HL-60 (cell line): ENCODE data around the gene IQGAP3.

Source experiments
- CTCF ChIP-seq: IDR thresholded peaks from one replicate; pipeline ENCODE4 v1.5.1; 2011; ENCODE audit warnings: low read length, control low read depth, inconsistent platforms; ENCODE audit not compliant: insufficient read depth
- TF ChIP-seq, protein P1 (sequence below): IDR thresholded peaks from 2 replicates; pipeline ENCODE4 v1.6.1; 2012; ENCODE audit warnings: low read depth; ENCODE audit not compliant: insufficient replicate concordance

DNA sequence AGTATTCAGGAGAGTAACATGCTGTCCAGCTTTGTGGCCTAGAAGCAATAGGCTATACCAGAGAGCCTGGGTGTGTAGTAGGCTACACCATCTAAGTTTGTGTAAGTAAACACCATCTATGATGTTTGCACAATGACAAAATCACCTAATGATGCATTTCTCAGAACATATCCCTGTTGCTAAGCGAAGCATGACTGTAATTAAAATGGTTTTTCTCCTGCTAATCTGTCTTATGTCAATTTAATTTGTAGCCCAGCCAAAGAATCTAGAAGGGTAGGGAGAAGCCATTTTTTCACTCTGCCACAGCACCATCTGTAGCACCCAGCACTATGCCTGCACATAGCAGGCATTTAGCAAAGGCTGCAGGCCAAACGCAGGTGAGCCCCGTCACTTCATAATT, 5.2 kb upstream of the IQGAP3 start:
- TF ChIP-seq, protein P1, sequence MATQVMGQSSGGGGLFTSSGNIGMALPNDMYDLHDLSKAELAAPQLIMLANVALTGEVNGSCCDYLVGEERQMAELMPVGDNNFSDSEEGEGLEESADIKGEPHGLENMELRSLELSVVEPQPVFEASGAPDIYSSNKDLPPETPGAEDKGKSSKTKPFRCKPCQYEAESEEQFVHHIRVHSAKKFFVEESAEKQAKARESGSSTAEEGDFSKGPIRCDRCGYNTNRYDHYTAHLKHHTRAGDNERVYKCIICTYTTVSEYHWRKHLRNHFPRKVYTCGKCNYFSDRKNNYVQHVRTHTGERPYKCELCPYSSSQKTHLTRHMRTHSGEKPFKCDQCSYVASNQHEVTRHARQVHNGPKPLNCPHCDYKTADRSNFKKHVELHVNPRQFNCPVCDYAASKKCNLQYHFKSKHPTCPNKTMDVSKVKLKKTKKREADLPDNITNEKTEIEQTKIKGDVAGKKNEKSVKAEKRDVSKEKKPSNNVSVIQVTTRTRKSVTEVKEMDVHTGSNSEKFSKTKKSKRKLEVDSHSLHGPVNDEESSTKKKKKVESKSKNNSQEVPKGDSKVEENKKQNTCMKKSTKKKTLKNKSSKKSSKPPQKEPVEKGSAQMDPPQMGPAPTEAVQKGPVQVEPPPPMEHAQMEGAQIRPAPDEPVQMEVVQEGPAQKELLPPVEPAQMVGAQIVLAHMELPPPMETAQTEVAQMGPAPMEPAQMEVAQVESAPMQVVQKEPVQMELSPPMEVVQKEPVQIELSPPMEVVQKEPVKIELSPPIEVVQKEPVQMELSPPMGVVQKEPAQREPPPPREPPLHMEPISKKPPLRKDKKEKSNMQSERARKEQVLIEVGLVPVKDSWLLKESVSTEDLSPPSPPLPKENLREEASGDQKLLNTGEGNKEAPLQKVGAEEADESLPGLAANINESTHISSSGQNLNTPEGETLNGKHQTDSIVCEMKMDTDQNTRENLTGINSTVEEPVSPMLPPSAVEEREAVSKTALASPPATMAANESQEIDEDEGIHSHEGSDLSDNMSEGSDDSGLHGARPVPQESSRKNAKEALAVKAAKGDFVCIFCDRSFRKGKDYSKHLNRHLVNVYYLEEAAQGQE = no peak
- no peak for TF ChIP-seq CTCF
